Vagina (tissue), 2 donors: ENCODE measurements around the gene LRRC4C.

Source experiments
- CTCF ChIP-seq, 3 experiments: fragments of 450-650 bp in 2 of 3; fragments of 200-600 bp in 1 of 3; sonication (generic) in 1 of 3; IDR thresholded peaks; one replicate each; pipeline ENCODE4 v1.5.1; 2017 to 2019; ENCODE audit warnings: antibody characterized with exemption in 3 of 3, mild to moderate bottlenecking in 2 of 3, moderate library complexity in 2 of 3
- POLR2A ChIP-seq, 2 donors: fragments of 450-650 bp; IDR thresholded peaks; one replicate each; pipeline ENCODE4 v1.6.1; 2017; ENCODE audit warnings: antibody characterized with exemption in 2 of 2, mild to moderate bottlenecking in 2 of 2, moderate library complexity in 2 of 2

- TF ChIP-seq CTCF (IDR thresholded peaks at IDR 0.05) (no peak), POLR2A (IDR thresholded peaks at IDR 0.05) (no peak)
Measured at GRCh38 chr11:41081756-41082285, 377.6 kb downstream of the LRRC4C start.
